GM12873 (cell line): Measurements from ENCODE around the gene VASH1.

Source experiments
- TF ChIP-seq, protein P1 (sequence below): IDR thresholded peaks from 2 replicates; pipeline ENCODE4 v1.5.1; 2012; ENCODE audit warnings: low read depth, mild to moderate bottlenecking, moderate library complexity, low read length, control low read depth; ENCODE audit not compliant: insufficient read depth; ENCODE audit errors: missing control alignments

VASH1 gene

DNA sequence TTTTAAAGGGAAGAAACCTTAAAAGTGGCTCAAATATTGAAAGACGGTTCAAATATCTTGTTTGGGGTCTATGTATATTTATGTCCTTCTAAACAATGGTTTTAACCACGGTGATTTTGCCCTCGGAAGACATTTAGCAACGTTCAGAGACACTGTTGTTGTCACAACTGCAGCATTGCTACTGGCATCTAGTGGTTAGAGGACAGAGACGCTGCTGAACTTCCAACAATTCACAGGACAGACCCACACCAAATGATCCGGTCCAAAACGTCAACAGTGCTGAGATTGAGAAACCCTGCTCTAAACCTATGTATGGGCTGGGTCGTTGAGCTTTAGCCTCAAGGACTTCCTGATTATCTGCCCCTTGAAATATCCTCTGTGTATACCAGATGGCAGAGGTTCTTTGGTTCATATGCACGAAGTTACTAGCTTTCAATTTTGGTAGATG is 49.7 kb downstream of the VASH1 start:
- TF ChIP-seq, protein P1, sequence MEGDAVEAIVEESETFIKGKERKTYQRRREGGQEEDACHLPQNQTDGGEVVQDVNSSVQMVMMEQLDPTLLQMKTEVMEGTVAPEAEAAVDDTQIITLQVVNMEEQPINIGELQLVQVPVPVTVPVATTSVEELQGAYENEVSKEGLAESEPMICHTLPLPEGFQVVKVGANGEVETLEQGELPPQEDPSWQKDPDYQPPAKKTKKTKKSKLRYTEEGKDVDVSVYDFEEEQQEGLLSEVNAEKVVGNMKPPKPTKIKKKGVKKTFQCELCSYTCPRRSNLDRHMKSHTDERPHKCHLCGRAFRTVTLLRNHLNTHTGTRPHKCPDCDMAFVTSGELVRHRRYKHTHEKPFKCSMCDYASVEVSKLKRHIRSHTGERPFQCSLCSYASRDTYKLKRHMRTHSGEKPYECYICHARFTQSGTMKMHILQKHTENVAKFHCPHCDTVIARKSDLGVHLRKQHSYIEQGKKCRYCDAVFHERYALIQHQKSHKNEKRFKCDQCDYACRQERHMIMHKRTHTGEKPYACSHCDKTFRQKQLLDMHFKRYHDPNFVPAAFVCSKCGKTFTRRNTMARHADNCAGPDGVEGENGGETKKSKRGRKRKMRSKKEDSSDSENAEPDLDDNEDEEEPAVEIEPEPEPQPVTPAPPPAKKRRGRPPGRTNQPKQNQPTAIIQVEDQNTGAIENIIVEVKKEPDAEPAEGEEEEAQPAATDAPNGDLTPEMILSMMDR, result peak; percentile 67

GRCh38 chr14:76811561-76811960 is 50.3 kb downstream of the VASH1 start:
- TF ChIP-seq, protein P1, result no peak

GRCh38 chr14:76812093-76812421 is 50.8 kb downstream of the VASH1 start:
- TF ChIP-seq, protein P1, result no peak

GRCh38 chr14:76812422-76813383 is 51.4 kb downstream of the VASH1 start, which contains the start of gene ANGEL1:
TSS of gene ANGEL1 (minus strand) at chr14:76812882. CDS start at chr14:76812827, 55 bp downstream.
- TF ChIP-seq, protein P1, result no peak

GRCh38 chr14:76814726-76815645 is 53.7 kb downstream of the VASH1 start:
- TF ChIP-seq, protein P1, result no peak

- TF ChIP-seq, protein P1, result no peak
Observed at GRCh38 chr14:76820700-76821099, 59.4 kb downstream of the VASH1 start.

DNA sequence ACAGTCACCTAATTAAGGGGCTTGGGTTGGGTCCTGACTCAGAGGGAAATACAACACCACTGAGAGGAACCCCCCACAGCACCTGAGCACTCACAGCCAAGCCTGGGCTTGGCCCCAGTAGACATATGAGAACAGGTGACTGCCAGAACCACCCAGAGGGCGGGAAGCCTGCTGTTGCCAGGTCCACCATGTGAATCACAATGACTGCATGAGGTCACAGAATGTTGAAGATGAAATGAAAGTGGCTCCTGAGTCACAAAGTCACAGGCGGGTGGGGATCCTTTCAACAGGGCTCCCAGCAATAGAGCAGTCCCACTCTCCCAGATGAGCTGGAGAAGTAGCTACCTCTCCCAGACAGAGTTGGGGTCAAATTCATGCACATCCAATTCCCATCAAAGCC is 64.9 kb downstream of the VASH1 start, which contains the start of gene LRRC74A:
LRRC74A (plus strand) TSS at position 287 of the 400 bp plus-strand sequence. CDS start 290 bp downstream, outside the sequence.
- TF ChIP-seq, protein P1, result no peak
